H9 (cell line): ENCODE data around the gene SLC9A9. TPM values are rescaled to one million over a fixed set of nuclear protein-coding genes. Genes with fewer than 3 reads are reported as not detected.

Experiments
- DNase-seq: peaks from one replicate; pipeline ENCODE4 v3.0.0-alpha.2; 2017
- H2AFZ ChIP-seq: one replicate; pipeline ENCODE4 v1.6.1; 2013; ENCODE audit warnings: mild to moderate bottlenecking, low read length, control low read depth, moderate library complexity
- H2AK5ac ChIP-seq: 2 replicates; pipeline ENCODE4 v1.6.1; 2013; ENCODE audit warnings: low read length, control low read depth, mixed read lengths; ENCODE audit not compliant: insufficient read length
- H2BK120ac ChIP-seq: one replicate; pipeline ENCODE4 v1.6.1; 2013; ENCODE audit warnings: low read depth, mild to moderate bottlenecking, low read length, control low read depth, inconsistent platforms; ENCODE audit not compliant: poor library complexity, severe bottlenecking
- H2BK12ac ChIP-seq: 2 replicates; pipeline ENCODE4 v1.6.1; 2013; ENCODE audit warnings: low read length, control low read depth, mixed read lengths, low read depth; ENCODE audit not compliant: insufficient read length
- H2BK15ac ChIP-seq: 2 replicates; pipeline ENCODE4 v1.6.1; 2013; ENCODE audit warnings: low read depth, low read length, control low read depth
- H2BK20ac ChIP-seq: one replicate; pipeline ENCODE4 v1.6.1; 2013; ENCODE audit warnings: low read depth, mild to moderate bottlenecking, low read length, control low read depth, inconsistent platforms; ENCODE audit not compliant: poor library complexity, severe bottlenecking
- H2BK5ac ChIP-seq: 2 replicates; pipeline ENCODE4 v1.6.1; 2013; ENCODE audit warnings: low read length, control low read depth, mixed read lengths; ENCODE audit not compliant: insufficient read length
- H3K14ac ChIP-seq: 2 replicates; pipeline ENCODE4 v1.6.1; 2013; ENCODE audit warnings: low read length, control low read depth; ENCODE audit not compliant: insufficient read depth
- H3K18ac ChIP-seq: 2 replicates; pipeline ENCODE4 v1.6.1; 2013; ENCODE audit warnings: low read depth, mild to moderate bottlenecking, mixed read lengths, low read length, control low read depth; ENCODE audit not compliant: insufficient read length
- H3K23ac ChIP-seq: 2 replicates; pipeline ENCODE4 v1.6.1; 2013; ENCODE audit warnings: low read length, control low read depth, mixed read lengths, low read depth; ENCODE audit not compliant: insufficient read length
- H3K23me2 ChIP-seq: 2 replicates; pipeline ENCODE4 v1.6.1; 2013; ENCODE audit warnings: low read depth, mild to moderate bottlenecking, mixed read lengths, low read length, control low read depth; ENCODE audit not compliant: insufficient read length, poor library complexity, severe bottlenecking
- H3K27ac ChIP-seq: 2 replicates; pipeline ENCODE4 v1.5.1; 2013; ENCODE audit warnings: low read length, control low read depth, mixed read lengths, low read depth; ENCODE audit not compliant: insufficient read length
- H3K27me3 ChIP-seq: 2 replicates; pipeline ENCODE4 v1.6.1; 2013; ENCODE audit warnings: low read length, control low read depth, inconsistent platforms; ENCODE audit not compliant: insufficient read depth
- H3K4ac ChIP-seq: 2 replicates; pipeline ENCODE4 v1.6.1; 2013; ENCODE audit warnings: low read depth, mild to moderate bottlenecking, control low read depth, inconsistent platforms, low read length, moderate library complexity
- H3K4me1 ChIP-seq: 2 replicates; pipeline ENCODE4 v1.6.1; 2013; ENCODE audit warnings: low read length, control low read depth, inconsistent platforms; ENCODE audit not compliant: insufficient read depth
- H3K4me2 ChIP-seq: 2 replicates; pipeline ENCODE4 v1.6.1; 2013; ENCODE audit warnings: low read length, control low read depth, mixed read lengths; ENCODE audit not compliant: insufficient read length, insufficient read depth
- H3K56ac ChIP-seq: 2 replicates; pipeline ENCODE4 v1.6.1; 2013; ENCODE audit warnings: low read depth, mild to moderate bottlenecking, mixed read lengths, low read length, control low read depth; ENCODE audit not compliant: insufficient read length
- H3K79me1 ChIP-seq: 2 replicates; pipeline ENCODE4 v1.6.1; 2013; ENCODE audit warnings: low read depth, mild to moderate bottlenecking, moderate library complexity, low read length, control low read depth, inconsistent platforms; ENCODE audit not compliant: insufficient read depth, poor library complexity, severe bottlenecking
- H3K79me2 ChIP-seq: 2 replicates; pipeline ENCODE4 v1.6.1; 2013; ENCODE audit warnings: low read length, control low read depth, inconsistent platforms; ENCODE audit not compliant: insufficient read depth
- H3K9ac ChIP-seq: 2 replicates; pipeline ENCODE4 v1.6.1; 2013; ENCODE audit warnings: low read length, control low read depth, mixed read lengths; ENCODE audit not compliant: insufficient read length; ENCODE audit errors: extremely low read depth
- H3K9me3 ChIP-seq: one replicate; pipeline ENCODE4 v1.6.1; 2013; ENCODE audit warnings: low read depth, low read length, inconsistent platforms; ENCODE audit not compliant: control insufficient read depth
- H3T11ph ChIP-seq: one replicate; pipeline ENCODE4 v1.6.1; 2013; ENCODE audit warnings: mild to moderate bottlenecking, low read length, control low read depth, inconsistent platforms
- H4K20me1 ChIP-seq: one replicate; pipeline ENCODE4 v1.6.1; 2013; ENCODE audit not compliant: control insufficient read depth, insufficient read length, insufficient read depth
- H4K5ac ChIP-seq: 2 replicates; pipeline ENCODE4 v1.6.1; 2013; ENCODE audit warnings: low read depth, mild to moderate bottlenecking, mixed read lengths, low read length, control low read depth; ENCODE audit not compliant: insufficient read length
- H4K8ac ChIP-seq: replicated peaks from 2 replicates; pipeline ENCODE4 v1.6.1; 2013; ENCODE audit warnings: low read length, control low read depth, mixed read lengths, low read depth; ENCODE audit not compliant: insufficient read length
- H4K91ac ChIP-seq: 2 replicates; pipeline ENCODE4 v1.6.1; 2013; ENCODE audit warnings: low read depth, mild to moderate bottlenecking, moderate library complexity, mixed read lengths, low read length, control low read depth; ENCODE audit not compliant: insufficient read length
- H3K27ac Mint-ChIP-seq, 3 experiments: 2 replicates in 2 of 3; 3 replicates in 1 of 3; pipeline ENCODE4 v1.8.0; 2020 to 2021; ENCODE audit warnings: mixed read lengths in 3 of 3, mild to moderate bottlenecking in 1 of 3, moderate library complexity in 1 of 3
- H3K27me3 Mint-ChIP-seq: 2 replicates; pipeline ENCODE4 v1.8.0; 2021; ENCODE audit warnings: low read depth, mild to moderate bottlenecking, moderate library complexity, mixed read lengths
- H3K36me3 Mint-ChIP-seq, 3 experiments: 2 replicates in 2 of 3; 3 replicates in 1 of 3; pipeline ENCODE4 v1.8.0; 2020 to 2021; ENCODE audit warnings: low read depth in 3 of 3, mixed read lengths in 3 of 3; ENCODE audit not compliant: insufficient read depth in 1 of 3
- H3K4me1 Mint-ChIP-seq, 2 experiments: 2 replicates each; pipeline ENCODE4 v1.8.0; 2020; ENCODE audit warnings: mixed read lengths in 2 of 2
- H3K4me3 Mint-ChIP-seq, 2 experiments: 2 replicates in 1 of 2; 3 replicates in 1 of 2; pipeline ENCODE4 v1.8.0; 2020 to 2021; ENCODE audit warnings: mild to moderate bottlenecking in 2 of 2, mixed read lengths in 2 of 2, moderate library complexity in 1 of 2
- H3K9me3 Mint-ChIP-seq, 2 experiments: 2 replicates in 1 of 2; 3 replicates in 1 of 2; pipeline ENCODE4 v1.8.0; 2020; ENCODE audit warnings: mild to moderate bottlenecking in 2 of 2, mixed read lengths in 2 of 2, moderate library complexity in 1 of 2
- CTCF ChIP-seq: fragments of 200-600 bp; sonication (generic); conservative IDR thresholded peaks from 3 replicates; pipeline ENCODE4 v1.8.0; 2021; ENCODE audit warnings: antibody characterized with exemption, mild to moderate bottlenecking
- WGBS: extraction: QIAGEN DNeasy Blood & Tissue Kit; methylation state at CpG from one replicate; pipeline ENCODE4 v1.1.7; 2013; ENCODE audit warnings: missing lambda C conversion rate, low lambda C conversion rate, mixed read lengths; ENCODE audit not compliant: insufficient read length; ENCODE audit errors: extremely low coverage; 5-methylcytosine and 5-hydroxymethylcytosine counted together
- total RNA-seq: library from RNA; stranded (reverse); gene quantifications from 2 replicates; pipeline ENCODE4 v1.2.1, GENCODE V29; 2021

The SLC9A9 gene
- total RNA-seq, 1 experiment from 2014 or later = 0.35 TPM

- Histone ChIP-seq H3K4ac (no peak overlapping the region), H2BK12ac (no peak overlapping the region), H3K27me3 (no peaks in the 10 kb centered on the region), H3K23me2 (no peaks in the 10 kb centered on the region), H2BK15ac (no peak overlapping the region), H2AFZ (no peak overlapping the region), H3K4me1 (no peaks in the 10 kb centered on the region), H2BK120ac (no peak overlapping the region), H2BK20ac (no peak overlapping the region), H4K20me1 (no peaks in the 10 kb centered on the region), H4K91ac (no peak overlapping the region), H3K79me1 (no peaks in the 10 kb centered on the region), H3T11ph (no peak overlapping the region), H4K5ac (no peak overlapping the region), H3K14ac (no peak overlapping the region), H3K56ac (no peak overlapping the region), H2AK5ac (no peak overlapping the region), H3K79me2 (no peaks in the 10 kb centered on the region), H3K9me3 (no peaks in the 10 kb centered on the region), H4K8ac (no peak overlapping the region), H3K18ac (no peak overlapping the region), H3K4me2 (no peak overlapping the region), H3K27ac (no peak overlapping the region), H3K23ac (no peak overlapping the region), H3K9ac (no peak overlapping the region), H2BK5ac (no peak overlapping the region)
- no CpG with 5 or more reads among the region's 1 CpG for WGBS
- Mint-ChIP-seq H3K4me1 (no peaks in the 10 kb centered on the region), H3K27ac (no peak overlapping the region), H3K27me3 (no peaks in the 10 kb centered on the region), H3K36me3 (no peaks in the 10 kb centered on the region), H3K4me3 (no peak overlapping the region), H3K9me3 (no peaks in the 10 kb centered on the region)
- no peak for DNase-seq
- no peak for TF ChIP-seq CTCF
Observed at GRCh38 chr3:143769616-143770015, 78.7 kb downstream of the SLC9A9 start.
